Activated T-helper 17 cell treated with anti-CD3 and anti-CD28 coated beads, Interleukin-2, amount 50 U/mL, for 72 hours (primary cell): Measurements from ENCODE around the gene KRTCAP3. TPM values are rescaled to one million over a fixed set of nuclear protein-coding genes. Genes with fewer than 3 reads are reported as not detected.

Source experiments
- ATAC-seq: fragments of 150-1000 bp; cut with Tn5 transposase; replicated peaks from 2 replicates; pipeline ENCODE4 v1.10.0; 2021; ENCODE audit warnings: mild to moderate bottlenecking, moderate library complexity
- H3K27ac Mint-ChIP-seq: one replicate; pipeline ENCODE4 v1.8.0; 2022; ENCODE audit warnings: mixed read lengths
- H3K27me3 Mint-ChIP-seq: one replicate; pipeline ENCODE4 v1.8.0; 2022; ENCODE audit warnings: mixed read lengths
- H3K36me3 Mint-ChIP-seq: one replicate; pipeline ENCODE4 v1.8.0; 2022; ENCODE audit warnings: low read depth, mild to moderate bottlenecking, mixed read lengths
- H3K4me1 Mint-ChIP-seq: one replicate; pipeline ENCODE4 v1.8.0; 2022; ENCODE audit warnings: mixed read lengths
- H3K4me3 Mint-ChIP-seq: one replicate; pipeline ENCODE4 v1.8.0; 2022; ENCODE audit warnings: mild to moderate bottlenecking, mixed read lengths
- H3K9me3 Mint-ChIP-seq: one replicate; pipeline ENCODE4 v1.8.0; 2022; ENCODE audit warnings: mixed read lengths
- total RNA-seq, 2 donors: library from RNA; stranded (reverse); gene quantifications; one replicate each; pipeline ENCODE4 v1.2.3, GENCODE V29; 2022

The KRTCAP3 gene, protein sequence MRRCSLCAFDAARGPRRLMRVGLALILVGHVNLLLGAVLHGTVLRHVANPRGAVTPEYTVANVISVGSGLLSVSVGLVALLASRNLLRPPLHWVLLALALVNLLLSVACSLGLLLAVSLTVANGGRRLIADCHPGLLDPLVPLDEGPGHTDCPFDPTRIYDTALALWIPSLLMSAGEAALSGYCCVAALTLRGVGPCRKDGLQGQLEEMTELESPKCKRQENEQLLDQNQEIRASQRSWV
- total RNA-seq = 1 to 10 TPM; 2.6 to 5.0 TPM

DNA sequence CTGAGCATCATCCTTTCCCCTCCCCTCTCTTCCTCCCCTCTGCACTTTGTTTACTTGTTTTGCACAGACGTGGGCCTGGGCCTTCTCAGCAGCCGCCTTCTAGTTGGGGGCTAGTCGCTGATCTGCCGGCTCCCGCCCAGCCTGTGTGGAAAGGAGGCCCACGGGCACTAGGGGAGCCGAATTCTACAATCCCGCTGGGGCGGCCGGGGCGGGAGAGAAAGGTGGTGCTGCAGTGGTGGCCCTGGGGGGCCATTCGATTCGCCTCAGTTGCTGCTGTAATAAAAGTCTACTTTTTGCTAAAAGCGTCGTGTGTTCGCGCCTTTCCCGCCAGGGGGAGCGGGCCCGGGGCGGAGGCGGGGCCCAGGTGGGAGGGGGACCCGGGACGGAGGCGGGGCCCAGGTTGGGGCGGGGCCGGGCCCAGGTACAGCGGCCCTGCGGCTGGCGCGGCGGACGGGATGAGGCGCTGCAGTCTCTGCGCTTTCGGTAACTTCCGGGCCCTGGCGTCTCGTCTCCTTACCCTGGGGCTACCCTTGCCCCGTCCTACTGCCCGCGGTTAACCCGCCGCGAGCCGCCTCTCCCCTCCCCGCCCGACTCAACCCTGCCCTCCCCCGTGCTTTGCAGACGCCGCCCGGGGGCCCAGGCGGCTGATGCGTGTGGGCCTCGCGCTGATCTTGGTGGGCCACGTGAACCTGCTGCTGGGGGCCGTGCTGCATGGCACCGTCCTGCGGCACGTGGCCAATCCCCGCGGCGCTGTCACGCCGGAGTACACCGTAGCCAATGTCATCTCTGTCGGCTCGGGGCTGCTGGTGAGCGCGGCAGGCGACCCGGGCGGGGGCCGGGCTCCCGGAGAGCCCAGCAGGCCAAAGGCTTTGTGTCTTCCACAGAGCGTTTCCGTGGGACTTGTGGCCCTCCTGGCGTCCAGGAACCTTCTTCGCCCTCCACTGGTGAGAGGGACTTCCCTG, at the start of gene KRTCAP3:
TSS of gene KRTCAP3 (plus strand) at position 424 of the 962 bp plus-strand sequence. CDS start at position 456, 32 bp downstream.
- Mint-ChIP-seq H3K27me3 (no peaks in the 10 kb centered on the region), H3K27ac (peak within 1 kb of the TSS; percentile 14), H3K4me1 (no peaks in the 10 kb centered on the region), H3K36me3 (peaks cover 63% of the 10 kb centered on the region), H3K9me3 (no peaks in the 10 kb centered on the region), H3K4me3 (no peak within 1 kb of the TSS)
- ATAC-seq = peak; percentile 62

DNA sequence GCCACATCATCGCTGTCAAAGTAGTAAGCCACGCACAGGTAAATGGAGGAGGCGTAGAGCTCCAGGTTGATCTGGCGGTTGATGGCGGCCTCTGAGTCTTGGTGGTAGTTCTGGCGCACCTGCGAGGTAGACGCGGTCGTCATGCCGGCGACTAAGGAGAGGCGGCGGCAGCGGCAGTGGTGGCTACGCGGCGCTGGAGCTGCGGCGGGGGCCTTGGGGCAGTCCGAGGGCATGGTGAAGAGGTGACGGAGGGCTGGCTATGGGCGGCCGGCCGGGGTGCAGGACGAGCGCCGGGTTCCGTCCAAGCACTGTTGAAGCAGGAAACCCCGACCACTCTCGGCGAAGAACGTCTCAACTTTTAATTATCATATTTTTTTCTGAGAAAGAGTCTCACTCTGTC, 49.0 kb upstream of the KRTCAP3 start:
- Mint-ChIP-seq H3K36me3 (peaks cover 69% of the 10 kb centered on the region), H3K27ac (peak overlapping the region; percentile 34), H3K27me3 (no peaks in the 10 kb centered on the region), H3K4me1 (peaks cover 20% of the 10 kb centered on the region), H3K4me3 (no peak overlapping the region), H3K9me3 (no peaks in the 10 kb centered on the region)
- no peak for ATAC-seq

DNA sequence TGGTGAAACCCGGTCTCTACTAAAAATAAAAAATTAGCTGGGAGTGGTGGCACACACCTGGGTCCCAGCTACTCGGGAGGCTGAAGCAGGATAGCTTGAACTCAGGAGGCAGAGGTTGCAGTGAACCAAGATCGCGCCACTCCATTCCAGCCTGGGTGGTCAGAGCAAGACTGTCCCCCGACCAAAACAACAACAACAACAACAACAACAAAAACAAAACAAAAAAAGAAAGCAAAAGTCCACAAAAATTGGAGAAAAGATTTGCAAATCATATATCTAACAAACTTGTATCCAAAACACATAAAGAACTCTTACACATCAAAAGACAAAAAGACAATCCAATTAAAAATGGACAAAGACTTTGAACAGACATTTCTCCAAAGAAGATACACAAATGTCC, 43.2 kb upstream of the KRTCAP3 start:
- Mint-ChIP-seq H3K36me3 (peaks cover 79% of the 10 kb centered on the region), H3K4me1 (peaks cover 22% of the 10 kb centered on the region), H3K27ac (no peak overlapping the region), H3K4me3 (no peak overlapping the region), H3K9me3 (no peaks in the 10 kb centered on the region), H3K27me3 (no peaks in the 10 kb centered on the region)
- ATAC-seq = no peak

DNA sequence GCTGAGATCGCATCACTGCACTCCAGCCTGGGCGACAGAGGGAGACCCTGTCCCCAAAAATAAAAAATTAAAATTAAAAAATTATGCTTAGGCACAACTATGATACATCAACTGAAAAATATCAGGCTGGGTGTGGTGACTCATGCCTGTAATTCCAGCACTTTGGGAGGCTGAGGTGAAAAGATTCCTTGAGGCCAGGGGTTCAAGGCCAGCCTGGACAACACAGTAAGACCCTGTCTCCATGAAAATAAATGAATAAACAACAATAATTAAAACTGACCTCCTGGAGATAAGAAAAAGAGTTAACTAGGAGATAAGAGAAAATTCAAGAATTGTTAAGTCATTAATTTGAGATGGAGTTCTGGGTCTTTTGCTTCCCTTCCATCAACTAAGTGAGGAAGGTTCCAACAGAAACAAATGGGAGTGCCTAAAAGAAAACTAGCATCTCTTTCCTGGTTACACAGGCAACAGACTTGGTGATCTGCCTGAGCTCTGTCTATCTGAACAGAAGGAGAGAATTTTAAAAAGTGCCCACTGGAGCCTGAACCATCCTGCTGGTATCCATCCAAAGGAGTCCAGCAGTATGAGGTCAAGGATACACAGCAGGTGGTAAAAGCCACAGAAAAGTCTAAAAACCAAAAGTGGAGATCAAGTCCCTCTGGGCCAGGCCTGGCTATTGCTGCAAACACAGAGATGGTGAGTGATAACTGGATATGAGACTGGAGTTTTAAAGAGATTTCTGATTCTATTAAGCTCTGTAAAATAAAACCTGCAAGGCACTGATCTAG, 41.6 kb upstream of the KRTCAP3 start:
- H3K4me1 Mint-ChIP-seq = peaks cover 22% of the 10 kb centered on the region
- no peaks in the 10 kb centered on the region for H3K9me3 Mint-ChIP-seq

DNA sequence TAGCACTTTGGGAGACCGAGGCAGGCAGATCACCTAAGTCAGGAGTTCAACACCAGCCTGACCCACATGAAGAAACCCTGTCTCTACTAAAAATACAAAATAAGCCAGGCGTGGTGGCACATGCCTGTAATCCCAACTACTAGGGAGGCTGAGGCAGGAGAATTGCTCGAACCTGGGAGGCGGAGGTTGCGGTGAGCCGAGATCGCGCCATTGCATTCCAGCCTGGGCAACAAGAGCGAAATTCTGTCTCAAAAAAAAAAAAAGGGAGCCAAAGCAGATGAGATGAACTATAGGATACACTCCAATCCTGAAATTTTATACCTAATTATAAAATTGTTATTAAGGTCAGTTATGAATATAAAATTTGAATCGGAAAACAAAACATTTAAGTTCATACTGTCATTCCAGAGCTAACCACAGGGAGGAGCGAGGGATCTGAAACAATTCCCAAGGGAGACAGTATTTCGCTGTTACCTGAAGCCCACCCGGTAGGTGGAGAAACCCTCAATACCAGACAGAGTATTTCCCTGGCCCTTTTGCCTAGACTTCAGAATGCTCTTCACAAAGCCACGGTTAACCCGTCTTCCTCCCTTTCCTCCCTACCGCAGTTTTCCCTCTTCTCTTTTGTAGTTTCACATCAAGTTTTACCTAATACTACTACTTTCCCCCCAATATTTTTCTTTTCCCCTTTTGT, 34.2 kb upstream of the KRTCAP3 start:
- peaks cover 54% of the 10 kb centered on the region for H3K36me3 Mint-ChIP-seq

More for the DNA sequence above, 41.6 kb upstream of the KRTCAP3 start:
- H3K4me3 Mint-ChIP-seq = peak overlapping the region; percentile 33
- H3K36me3 Mint-ChIP-seq = peaks cover 87% of the 10 kb centered on the region
- no peaks in the 10 kb centered on the region for H3K27me3 Mint-ChIP-seq
- H3K27ac Mint-ChIP-seq = peak overlapping the region; percentile 79
- ATAC-seq = no peak

DNA sequence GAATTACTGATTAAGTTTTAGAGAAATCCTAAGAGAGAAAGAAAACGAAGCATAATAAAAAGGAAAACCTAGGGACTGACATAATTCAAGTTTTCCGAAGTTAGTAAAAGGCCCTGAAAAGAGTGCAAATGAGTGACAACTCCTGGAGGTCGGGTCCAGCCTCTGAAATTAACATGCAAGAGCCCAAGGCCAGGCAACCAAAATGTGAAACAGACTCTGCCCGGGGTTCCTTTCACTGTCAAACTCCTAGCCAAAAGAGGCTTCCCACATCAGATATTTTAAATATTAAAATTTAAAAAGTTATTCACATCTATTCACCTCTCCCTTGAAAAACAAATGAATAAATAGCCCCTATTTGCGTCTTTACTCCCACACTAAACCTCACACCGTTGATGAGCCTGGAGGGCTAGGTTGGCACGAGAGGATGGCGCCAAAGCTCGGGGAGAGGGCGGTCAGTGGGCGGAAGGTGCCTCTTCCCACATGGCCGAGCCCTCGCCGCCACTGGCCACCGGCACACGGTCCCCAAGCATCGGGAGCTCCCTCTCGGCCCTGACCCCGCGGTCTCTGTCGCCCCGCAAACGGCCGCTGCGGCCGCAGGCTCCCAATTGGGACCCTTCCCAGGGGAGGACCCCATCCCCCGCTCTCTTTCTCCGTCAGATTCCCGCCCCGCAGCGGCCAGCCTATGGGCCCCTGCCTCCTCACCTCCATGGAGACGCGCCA, 33.4 kb upstream of the KRTCAP3 start:
- H3K9me3 Mint-ChIP-seq = peaks cover 4% of the 10 kb centered on the region
- peaks cover 4% of the 10 kb centered on the region for H3K27me3 Mint-ChIP-seq
- peak; percentile 25 for ATAC-seq
- peak overlapping the region; percentile 85 for H3K27ac Mint-ChIP-seq
- H3K36me3 Mint-ChIP-seq = peaks cover 47% of the 10 kb centered on the region
- peaks cover 15% of the 10 kb centered on the region for H3K4me1 Mint-ChIP-seq
- H3K4me3 Mint-ChIP-seq = peak overlapping the region; percentile 89

More for the DNA sequence above, 34.2 kb upstream of the KRTCAP3 start:
- Mint-ChIP-seq H3K9me3 (peaks cover 4% of the 10 kb centered on the region), H3K4me1 (peaks cover 15% of the 10 kb centered on the region), H3K4me3 (peak overlapping the region; percentile 89), H3K27me3 (peaks cover 2% of the 10 kb centered on the region), H3K27ac (peak overlapping the region; percentile 85)
- no peak for ATAC-seq

DNA sequence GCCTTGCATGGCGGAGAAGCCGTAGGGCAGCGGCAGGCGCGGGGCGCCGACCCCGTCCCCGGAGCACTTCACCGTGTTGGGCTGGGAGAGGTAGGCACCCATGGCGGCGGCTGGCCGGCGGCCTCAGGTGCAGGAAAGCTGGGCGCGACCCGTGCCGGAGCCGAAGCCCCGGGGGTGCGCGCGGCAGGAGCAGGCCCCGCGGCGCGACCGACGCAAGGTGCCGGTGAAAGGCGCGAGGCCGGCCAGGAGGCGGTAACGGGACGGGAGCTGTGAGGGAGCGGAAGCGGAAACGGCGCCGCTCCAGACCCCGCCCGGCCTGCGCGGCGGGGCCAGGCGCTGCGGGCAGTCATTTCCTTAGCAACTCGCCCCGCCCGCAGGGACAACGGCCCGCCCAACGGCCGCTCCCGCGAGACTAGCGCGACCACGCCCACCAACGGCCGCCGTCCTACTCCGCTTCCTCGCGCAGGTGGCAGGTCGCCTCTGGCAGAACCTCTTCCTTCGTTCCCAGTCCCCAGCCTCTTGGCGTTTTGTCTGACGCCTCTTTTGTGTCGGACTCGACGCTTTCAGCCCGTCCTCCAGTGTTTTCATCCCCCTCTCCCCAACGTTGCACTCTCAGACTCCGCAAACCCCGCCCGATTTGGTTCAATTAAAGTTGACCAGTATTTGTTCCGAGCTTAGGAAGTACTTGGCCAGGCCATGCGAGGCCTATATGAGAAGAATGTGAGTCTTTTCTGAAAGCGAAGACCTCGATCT, 32.7 kb upstream of the KRTCAP3 start, which contains the start of gene PPM1G:
TSS of gene PPM1G (minus strand) at position 271 of the 753 bp plus-strand sequence. CDS start at position 102, 169 bp downstream.
- peak within 1 kb of the TSS; percentile 87 for H3K27ac Mint-ChIP-seq
- peak; percentile 99 for ATAC-seq
- H3K4me3 Mint-ChIP-seq = peak within 1 kb of the TSS; percentile 89
- peaks cover 15% of the 10 kb centered on the region for H3K4me1 Mint-ChIP-seq
- peaks cover 4% of the 10 kb centered on the region for H3K9me3 Mint-ChIP-seq
- H3K27me3 Mint-ChIP-seq = peaks cover 4% of the 10 kb centered on the region
- H3K36me3 Mint-ChIP-seq = peaks cover 40% of the 10 kb centered on the region

DNA sequence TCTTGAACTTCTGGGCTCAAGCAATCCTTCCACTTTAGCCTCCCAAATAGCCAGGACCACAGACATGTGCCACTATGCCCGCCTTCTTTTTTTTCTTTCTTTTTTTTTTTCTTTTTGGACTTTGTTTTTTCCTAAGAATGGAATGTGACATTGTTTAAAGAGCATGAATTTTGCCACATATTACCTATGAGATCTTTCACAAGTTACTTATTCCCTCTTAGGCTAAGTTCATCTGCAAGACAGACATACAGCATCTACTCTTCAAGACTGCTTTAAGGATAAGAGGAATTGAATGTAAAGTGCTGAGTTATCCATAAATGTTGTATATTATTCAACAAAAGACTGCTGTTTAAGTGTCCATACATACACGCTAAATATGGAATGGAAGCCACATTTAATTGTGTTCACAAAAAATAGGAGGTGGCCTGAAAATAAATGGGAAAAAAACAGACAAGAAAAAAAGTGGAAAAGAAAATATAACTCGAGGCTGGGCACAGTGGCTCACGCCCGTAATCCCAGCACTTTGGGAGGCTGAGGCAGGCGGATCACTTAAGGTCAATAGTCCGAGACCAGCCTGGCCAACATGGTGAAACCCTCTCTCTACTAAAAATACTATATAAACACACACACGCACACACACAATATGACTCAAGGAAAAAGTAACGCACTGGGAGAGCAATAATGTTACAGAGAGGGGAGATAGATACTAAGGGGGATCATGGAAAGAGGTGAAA, 29.6 kb upstream of the KRTCAP3 start:
- no peak for ATAC-seq
- Mint-ChIP-seq H3K9me3 (peaks cover 4% of the 10 kb centered on the region), H3K4me3 (no peak overlapping the region), H3K4me1 (peaks cover 10% of the 10 kb centered on the region), H3K36me3 (peaks cover 9% of the 10 kb centered on the region), H3K27me3 (peaks cover 4% of the 10 kb centered on the region), H3K27ac (no peak overlapping the region)

DNA sequence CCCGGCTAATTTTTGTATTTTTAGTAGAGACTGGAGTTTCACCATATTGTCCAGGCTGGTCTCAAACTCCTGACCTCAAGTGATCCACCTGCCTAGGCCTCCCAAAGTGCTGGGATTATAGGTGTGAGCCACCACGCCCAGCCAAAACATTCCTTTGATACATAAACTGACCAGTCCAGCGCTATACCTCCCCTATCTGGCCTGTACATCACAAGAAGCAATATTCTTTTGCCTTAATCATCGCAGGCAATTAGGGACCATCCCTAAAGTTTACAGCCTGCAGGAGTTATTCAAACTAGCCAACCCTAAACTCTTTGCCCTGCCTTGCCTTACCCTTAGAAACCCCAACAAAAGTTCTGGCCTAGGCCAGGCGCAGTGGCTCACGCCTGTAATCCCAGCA, 26.0 kb upstream of the KRTCAP3 start:
- no peak for ATAC-seq
- Mint-ChIP-seq H3K27me3 (peaks cover 4% of the 10 kb centered on the region), H3K4me3 (no peak overlapping the region), H3K9me3 (peaks cover 4% of the 10 kb centered on the region), H3K36me3 (no peaks in the 10 kb centered on the region), H3K27ac (no peak overlapping the region), H3K4me1 (peaks cover 4% of the 10 kb centered on the region)

DNA sequence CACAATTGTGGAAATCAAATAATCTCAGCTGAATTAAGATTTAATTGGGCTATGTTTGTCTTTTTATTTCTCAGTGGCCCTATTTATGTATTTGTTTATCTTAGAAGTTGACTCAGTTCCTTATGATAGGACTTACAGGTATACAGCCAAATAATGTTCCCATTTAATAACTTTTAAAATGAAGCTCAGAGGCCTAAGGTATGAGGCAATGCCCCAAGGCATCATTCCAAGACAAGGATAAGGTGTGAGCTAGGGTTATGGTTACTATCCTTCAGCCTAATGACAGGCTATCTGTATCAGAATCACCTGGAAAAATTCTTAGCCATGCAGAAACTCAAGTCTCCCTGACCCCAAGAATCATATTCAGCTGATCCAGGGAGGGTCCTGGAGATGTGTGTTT, 21.2 kb upstream of the KRTCAP3 start:
- Mint-ChIP-seq H3K4me1 (no peaks in the 10 kb centered on the region), H3K9me3 (no peaks in the 10 kb centered on the region), H3K4me3 (no peak overlapping the region), H3K27me3 (no peaks in the 10 kb centered on the region), H3K36me3 (no peaks in the 10 kb centered on the region), H3K27ac (no peak overlapping the region)
- ATAC-seq = no peak

DNA sequence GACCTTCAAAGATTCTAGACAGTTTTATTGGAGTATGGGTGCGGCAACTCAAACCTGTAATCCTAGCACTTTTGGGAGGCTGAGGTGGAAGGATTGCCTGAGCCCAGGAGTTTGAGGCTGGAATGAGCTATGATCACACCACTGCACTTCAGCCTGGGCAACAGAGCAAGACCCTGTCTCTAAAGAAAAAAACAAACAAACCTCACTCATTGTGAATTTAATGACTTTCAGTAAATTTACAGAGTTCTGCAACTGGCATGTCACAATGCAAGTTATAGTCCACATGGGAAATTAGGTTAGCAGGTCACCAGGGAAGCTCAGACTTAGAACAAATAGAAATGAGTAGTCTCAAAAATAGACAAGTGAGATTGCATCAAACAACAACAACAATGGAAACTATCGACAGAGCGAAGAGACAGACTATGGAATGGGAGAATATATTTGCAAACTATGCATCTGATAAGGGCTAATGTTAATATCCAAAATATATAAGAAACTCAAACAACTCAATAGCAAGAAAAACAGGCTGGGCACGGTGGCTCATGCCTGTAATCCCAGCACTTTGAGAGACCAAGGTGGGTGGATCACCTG, 20.4 kb upstream of the KRTCAP3 start:
- no peak for ATAC-seq
- no peaks in the 10 kb centered on the region for H3K4me1 Mint-ChIP-seq
- H3K4me3 Mint-ChIP-seq = no peak overlapping the region
- H3K27me3 Mint-ChIP-seq = no peaks in the 10 kb centered on the region
- H3K36me3 Mint-ChIP-seq = no peaks in the 10 kb centered on the region
- H3K27ac Mint-ChIP-seq = no peak overlapping the region
- H3K9me3 Mint-ChIP-seq = no peaks in the 10 kb centered on the region

DNA sequence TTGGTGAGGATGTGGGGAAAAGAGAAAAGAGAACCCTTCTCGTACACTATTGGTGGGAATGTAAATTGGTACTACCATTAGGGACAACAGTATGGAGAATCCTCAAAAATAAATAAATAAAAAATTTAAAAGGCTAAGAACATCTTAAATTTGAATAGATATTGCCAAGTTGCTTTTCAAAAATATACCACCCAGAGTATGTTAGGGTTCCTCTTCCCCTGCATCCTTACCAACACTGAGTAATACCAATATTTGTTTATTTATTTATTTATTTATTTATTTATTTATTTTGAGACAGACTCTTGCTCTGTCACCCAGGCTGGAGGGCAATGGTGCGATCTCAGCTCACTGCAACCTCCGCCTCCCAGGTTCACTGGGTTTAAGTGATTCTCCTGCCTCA, 19.2 kb upstream of the KRTCAP3 start:
- H3K9me3 Mint-ChIP-seq = no peaks in the 10 kb centered on the region
- ATAC-seq = no peak

More for the DNA sequence above, 19.2 kb upstream of the KRTCAP3 start:
- H3K27ac Mint-ChIP-seq = no peak overlapping the region
- peaks cover 5% of the 10 kb centered on the region for H3K4me1 Mint-ChIP-seq
- no peak overlapping the region for H3K4me3 Mint-ChIP-seq
- no peaks in the 10 kb centered on the region for H3K27me3 Mint-ChIP-seq
- no peaks in the 10 kb centered on the region for H3K36me3 Mint-ChIP-seq
